GM23338 (cell line): Measurements from ENCODE around the gene CD34. TPM values are rescaled to one million over a fixed set of nuclear protein-coding genes. Genes with fewer than 3 reads are reported as not detected.

ENCODE experiments used
- ATAC-seq: fragments of 200-7000 bp; cut with Tn5 transposase; 3 replicates; pipeline ENCODE4 v1.9.1; 2020
- DNase-seq: peaks from one replicate; pipeline ENCODE4 v3.0.0-alpha.2; 2015; ENCODE audit warnings: low spot score
- H2AFZ ChIP-seq: fragments of 200-600 bp; sonication (generic); 2 replicates; pipeline ENCODE4 v1.8.0; 2016; ENCODE audit warnings: antibody characterized with exemption, mild to moderate bottlenecking, moderate library complexity
- H3F3A ChIP-seq: fragments of 200-600 bp; sonication (generic); replicated peaks from 2 replicates; pipeline ENCODE4 v1.8.0; 2017; ENCODE audit warnings: antibody characterized with exemption, mixed run types, low read depth
- H3K27ac ChIP-seq: fragments of 200-600 bp; sonication (generic); 2 replicates; pipeline ENCODE4 v1.6.1; 2016; ENCODE audit warnings: low read depth
- H3K27me3 ChIP-seq: fragments of 200-600 bp; sonication (generic); 2 replicates; pipeline ENCODE4 v1.8.0; 2016; ENCODE audit warnings: mild to moderate bottlenecking, mixed run types, moderate library complexity; ENCODE audit not compliant: insufficient read depth
- H3K36me3 ChIP-seq: fragments of 200-600 bp; sonication (generic); 2 replicates; pipeline ENCODE4 v1.8.0; 2016; ENCODE audit warnings: mild to moderate bottlenecking; ENCODE audit not compliant: insufficient read depth
- H3K4me1 ChIP-seq: fragments of 200-600 bp; sonication (generic); 2 replicates; pipeline ENCODE4 v1.8.0; 2016; ENCODE audit warnings: mild to moderate bottlenecking, moderate library complexity; ENCODE audit not compliant: insufficient read depth
- H3K4me2 ChIP-seq: fragments of 200-600 bp; sonication (generic); 2 replicates; pipeline ENCODE4 v1.7.1; 2017; ENCODE audit warnings: mixed run types
- H3K4me3 ChIP-seq: fragments of 200-600 bp; sonication (generic); 2 replicates; pipeline ENCODE4 v1.6.1; 2016; ENCODE audit warnings: mixed run types
- H3K79me2 ChIP-seq: fragments of 200-600 bp; sonication (generic); replicated peaks from 2 replicates; pipeline ENCODE4 v1.8.0; 2017; ENCODE audit warnings: mild to moderate bottlenecking; ENCODE audit not compliant: insufficient read depth
- H3K9me2 ChIP-seq: fragments of 200-600 bp; sonication (generic); 2 replicates; pipeline ENCODE4 v1.8.0; 2017; ENCODE audit not compliant: insufficient read depth
- H4K20me1 ChIP-seq: fragments of 200-600 bp; sonication (generic); replicated peaks from 2 replicates; pipeline ENCODE4 v1.8.0; 2017; ENCODE audit warnings: mild to moderate bottlenecking; ENCODE audit not compliant: insufficient read depth
- H3K27ac Mint-ChIP-seq: 2 replicates; pipeline ENCODE4 v1.8.0; 2020; ENCODE audit warnings: inconsistent platforms, mild to moderate bottlenecking, moderate library complexity, mixed read lengths
- H3K27me3 Mint-ChIP-seq: 3 replicates; pipeline ENCODE4 v1.8.0; 2022; ENCODE audit warnings: low read depth, mild to moderate bottlenecking, moderate library complexity, mixed read lengths, inconsistent platforms; ENCODE audit not compliant: insufficient read depth, poor library complexity
- H3K36me3 Mint-ChIP-seq: 3 replicates; pipeline ENCODE4 v1.8.0; 2021; ENCODE audit warnings: low read depth, mild to moderate bottlenecking, inconsistent platforms, moderate library complexity, mixed read lengths
- H3K4me1 Mint-ChIP-seq: 3 replicates; pipeline ENCODE4 v1.8.0; 2020; ENCODE audit warnings: mild to moderate bottlenecking, inconsistent platforms, mixed read lengths
- H3K4me3 Mint-ChIP-seq: 3 replicates; pipeline ENCODE4 v1.8.0; 2021; ENCODE audit warnings: moderate library complexity, mild to moderate bottlenecking, inconsistent platforms, mixed read lengths
- H3K9me3 Mint-ChIP-seq: 3 replicates; pipeline ENCODE4 v1.8.0; 2020; ENCODE audit warnings: moderate library complexity, mild to moderate bottlenecking, inconsistent platforms, mixed read lengths
- CREB1 ChIP-seq: fragments of 250-450 bp; sonication (Bioruptor Pico); IDR thresholded peaks from 2 replicates; pipeline ENCODE4 v1.5.0; 2020; ENCODE audit warnings: low read depth, mild to moderate bottlenecking, moderate library complexity
- EZH2 ChIP-seq: fragments of 200-600 bp; sonication (generic); IDR thresholded peaks from one replicate; pipeline ENCODE4 v1.8.0; 2017; ENCODE audit warnings: antibody characterized with exemption, mild to moderate bottlenecking, low read depth; ENCODE audit not compliant: unreplicated experiment
- EZH2phosphoT487 ChIP-seq: fragments of 200-600 bp; sonication (generic); IDR thresholded peaks from one replicate; pipeline ENCODE4 v1.8.1; 2018; ENCODE audit warnings: antibody characterized with exemption; ENCODE audit not compliant: unreplicated experiment
- JUNB ChIP-seq: IDR thresholded peaks from one replicate; pipeline ENCODE4 v1.6.1; 2016; ENCODE audit warnings: antibody characterized with exemption; ENCODE audit not compliant: unreplicated experiment
- NANOG ChIP-seq: IDR thresholded peaks from 2 replicates; pipeline ENCODE4 v1.6.1; 2016; ENCODE audit warnings: antibody characterized with exemption, borderline replicate concordance
- POLR2AphosphoS5 ChIP-seq: IDR thresholded peaks from 2 replicates; pipeline ENCODE4 v1.6.1; 2016; ENCODE audit warnings: antibody characterized with exemption, low read depth
- STAT1 ChIP-seq: IDR thresholded peaks from one replicate; pipeline ENCODE4 v1.6.1; 2016; ENCODE audit warnings: antibody characterized with exemption; ENCODE audit not compliant: unreplicated experiment
- ZNF114 ChIP-seq: fragments of 250-450 bp; sonication (Bioruptor Pico); IDR thresholded peaks from 2 replicates; pipeline ENCODE4 v1.5.0; 2020; ENCODE audit warnings: mild to moderate bottlenecking, moderate library complexity
- long read RNA-seq: library from polyadenylated mRNA; unstranded; transcript quantifications from one replicate; pipeline ENCODE4 v2.0.0, GENCODE V29; 2020; ENCODE audit not compliant: unreplicated experiment
- polyA plus RNA-seq: library from polyadenylated mRNA; unstranded; fragments of >200 nt; fragmentation: Nextera tagmentation; extraction: Ambion mirVana; gene quantifications from 2 replicates; pipeline ENCODE4 v1.2.1, GENCODE V29; 2016
- total RNA-seq: library from RNA; depleted of rRNA; stranded (reverse); fragments of >200 nt; shearing (Covaris generic); gene quantifications from 2 replicates; pipeline ENCODE4 v1.2.3, GENCODE V29; 2014; rRNA removed
- TF ChIP-seq, protein P1 (sequence below): IDR thresholded peaks from 2 replicates; pipeline ENCODE4 v1.6.1; 2016; ENCODE audit warnings: antibody characterized with exemption
- TF ChIP-seq, protein P2 (sequence below): IDR thresholded peaks from one replicate; pipeline ENCODE4 v1.6.1; 2018; ENCODE audit warnings: antibody characterized with exemption; ENCODE audit not compliant: unreplicated experiment

Gene CD34, protein sequence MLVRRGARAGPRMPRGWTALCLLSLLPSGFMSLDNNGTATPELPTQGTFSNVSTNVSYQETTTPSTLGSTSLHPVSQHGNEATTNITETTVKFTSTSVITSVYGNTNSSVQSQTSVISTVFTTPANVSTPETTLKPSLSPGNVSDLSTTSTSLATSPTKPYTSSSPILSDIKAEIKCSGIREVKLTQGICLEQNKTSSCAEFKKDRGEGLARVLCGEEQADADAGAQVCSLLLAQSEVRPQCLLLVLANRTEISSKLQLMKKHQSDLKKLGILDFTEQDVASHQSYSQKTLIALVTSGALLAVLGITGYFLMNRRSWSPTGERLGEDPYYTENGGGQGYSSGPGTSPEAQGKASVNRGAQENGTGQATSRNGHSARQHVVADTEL
- total RNA-seq, result 0.07 and 0.23 TPM in 2 replicates
- polyA plus RNA-seq, result 0.09 and 0.18 TPM in 2 replicates
- long read RNA-seq, result 0 reads

DNA sequence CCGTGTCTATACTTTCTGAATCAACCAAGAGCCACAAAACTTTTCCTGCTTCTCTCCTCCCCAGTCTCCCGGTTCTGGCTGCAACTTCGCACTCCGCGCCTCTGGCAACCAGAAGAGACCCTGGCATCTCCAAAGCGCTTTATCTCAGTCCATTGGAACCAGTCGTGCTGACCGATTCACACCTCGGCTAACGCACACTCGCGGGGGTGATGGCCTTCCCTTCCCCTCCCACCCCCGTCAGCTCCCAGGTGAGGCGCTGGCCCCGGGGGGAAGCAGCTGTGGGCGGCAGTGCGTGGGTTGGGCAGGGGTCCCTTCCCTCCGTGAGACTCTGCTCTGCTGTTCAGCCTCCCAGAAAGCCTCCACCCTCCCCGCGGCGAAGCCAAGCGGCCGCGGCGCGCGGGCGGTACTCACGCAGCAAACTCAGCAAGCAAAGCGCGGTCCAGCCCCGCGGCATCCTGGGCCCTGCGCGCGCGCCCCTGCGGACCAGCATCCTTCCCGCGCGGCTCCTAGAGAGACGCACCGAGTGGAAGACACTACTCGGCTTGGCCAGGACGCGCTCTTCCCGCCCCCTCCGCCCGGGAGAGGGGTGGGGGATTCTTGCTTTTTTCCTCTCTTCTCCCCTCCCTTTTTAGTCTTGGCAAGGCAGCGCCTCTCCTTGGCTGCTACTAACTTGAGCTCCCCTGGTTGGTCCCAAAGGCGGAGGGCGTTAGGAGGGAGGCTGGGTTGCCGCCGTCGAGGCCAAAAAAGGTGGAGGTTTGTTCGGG is at the start of gene CD34:
TSS of gene CD34 (minus strand) at position 535 of the 764 bp plus-strand sequence. CDS start at position 490, 45 bp downstream.
- Histone ChIP-seq H3K27ac (no peak within 1 kb of the TSS), H3K4me1 (0 out of 2 replicates have a peak, but pooled peaks cover 3% of the 10 kb centered on the region), H3K27me3 (peaks cover 46% of the 10 kb centered on the region), H3K4me3 (peak within 1 kb of the TSS; percentile 65), H3K79me2 (no peaks in the 10 kb centered on the region), H3K4me2 (peak within 1 kb of the TSS; percentile 89), H3F3A (no peaks in the 10 kb centered on the region), H3K36me3 (no peaks in the 10 kb centered on the region), H4K20me1 (no peaks in the 10 kb centered on the region), H3K9me2 (no peaks in the 10 kb centered on the region; the same call in 1 of the 2 replicates), H2AFZ (peak within 1 kb of the TSS; percentile 99)
- ATAC-seq (peak; percentile 92), DNase-seq (peak; percentile 73)
- Mint-ChIP-seq H3K4me3 (peak within 1 kb of the TSS; percentile 68), H3K9me3 (no peaks in the 10 kb centered on the region; the same call in 2 of the 3 replicates), H3K27me3 (peaks cover 22% of the 10 kb centered on the region), H3K27ac (no peak within 1 kb of the TSS), H3K36me3 (no peaks in the 10 kb centered on the region), H3K4me1 (peaks cover 8% of the 10 kb centered on the region)
- TF ChIP-seq EZH2 (peak; percentile 13), NANOG (no peak), JUNB (no peak)

DNA sequence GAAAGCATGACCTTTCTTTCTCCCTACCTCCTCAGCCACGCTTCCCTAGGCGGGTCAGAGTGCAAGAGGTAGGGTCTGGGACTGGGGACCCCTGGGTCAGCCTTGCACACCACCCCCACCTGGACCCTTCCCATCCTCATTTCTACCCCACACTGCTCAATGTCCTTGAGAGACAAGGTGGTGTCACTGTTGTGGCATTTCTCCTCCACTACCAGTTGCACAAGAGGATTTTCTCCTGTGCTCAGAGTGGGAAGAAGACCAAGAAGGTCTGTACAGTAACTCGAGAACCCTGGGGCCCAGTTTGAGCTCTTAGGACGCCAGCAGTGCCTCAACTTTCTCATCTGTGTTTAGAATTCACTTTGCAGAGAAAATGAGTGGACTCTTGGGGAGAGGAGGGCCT is 49.4 kb upstream of the CD34 start:
- H3K27me3 Mint-ChIP-seq, result peaks cover 53% of the 10 kb centered on the region
- Histone ChIP-seq H3K9me2 (no peaks in the 10 kb centered on the region), H3K4me2 (no peak overlapping the region), H2AFZ (no peak overlapping the region; the same call in 1 of the 2 replicates), H4K20me1 (no peaks in the 10 kb centered on the region), H3F3A (no peaks in the 10 kb centered on the region), H3K27me3 (peaks cover 85% of the 10 kb centered on the region), H3K4me1 (peaks cover 17% of the 10 kb centered on the region; the same call in 1 of the 2 replicates), H3K79me2 (no peaks in the 10 kb centered on the region), H3K36me3 (no peaks in the 10 kb centered on the region), H3K27ac (no peak overlapping the region), H3K4me3 (no peak overlapping the region)
- TF ChIP-seq STAT1 (no peak), ZNF114 (CRISPR knock-in tag) (no peak), EZH2phosphoT487 (no peak), POLR2AphosphoS5 (no peak), NANOG (no peak), CREB1 (CRISPR knock-in tag) (no peak), JUNB (no peak)
- TF ChIP-seq, protein P1, sequence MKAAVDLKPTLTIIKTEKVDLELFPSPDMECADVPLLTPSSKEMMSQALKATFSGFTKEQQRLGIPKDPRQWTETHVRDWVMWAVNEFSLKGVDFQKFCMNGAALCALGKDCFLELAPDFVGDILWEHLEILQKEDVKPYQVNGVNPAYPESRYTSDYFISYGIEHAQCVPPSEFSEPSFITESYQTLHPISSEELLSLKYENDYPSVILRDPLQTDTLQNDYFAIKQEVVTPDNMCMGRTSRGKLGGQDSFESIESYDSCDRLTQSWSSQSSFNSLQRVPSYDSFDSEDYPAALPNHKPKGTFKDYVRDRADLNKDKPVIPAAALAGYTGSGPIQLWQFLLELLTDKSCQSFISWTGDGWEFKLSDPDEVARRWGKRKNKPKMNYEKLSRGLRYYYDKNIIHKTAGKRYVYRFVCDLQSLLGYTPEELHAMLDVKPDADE, result no peak
- TF ChIP-seq, protein P2, sequence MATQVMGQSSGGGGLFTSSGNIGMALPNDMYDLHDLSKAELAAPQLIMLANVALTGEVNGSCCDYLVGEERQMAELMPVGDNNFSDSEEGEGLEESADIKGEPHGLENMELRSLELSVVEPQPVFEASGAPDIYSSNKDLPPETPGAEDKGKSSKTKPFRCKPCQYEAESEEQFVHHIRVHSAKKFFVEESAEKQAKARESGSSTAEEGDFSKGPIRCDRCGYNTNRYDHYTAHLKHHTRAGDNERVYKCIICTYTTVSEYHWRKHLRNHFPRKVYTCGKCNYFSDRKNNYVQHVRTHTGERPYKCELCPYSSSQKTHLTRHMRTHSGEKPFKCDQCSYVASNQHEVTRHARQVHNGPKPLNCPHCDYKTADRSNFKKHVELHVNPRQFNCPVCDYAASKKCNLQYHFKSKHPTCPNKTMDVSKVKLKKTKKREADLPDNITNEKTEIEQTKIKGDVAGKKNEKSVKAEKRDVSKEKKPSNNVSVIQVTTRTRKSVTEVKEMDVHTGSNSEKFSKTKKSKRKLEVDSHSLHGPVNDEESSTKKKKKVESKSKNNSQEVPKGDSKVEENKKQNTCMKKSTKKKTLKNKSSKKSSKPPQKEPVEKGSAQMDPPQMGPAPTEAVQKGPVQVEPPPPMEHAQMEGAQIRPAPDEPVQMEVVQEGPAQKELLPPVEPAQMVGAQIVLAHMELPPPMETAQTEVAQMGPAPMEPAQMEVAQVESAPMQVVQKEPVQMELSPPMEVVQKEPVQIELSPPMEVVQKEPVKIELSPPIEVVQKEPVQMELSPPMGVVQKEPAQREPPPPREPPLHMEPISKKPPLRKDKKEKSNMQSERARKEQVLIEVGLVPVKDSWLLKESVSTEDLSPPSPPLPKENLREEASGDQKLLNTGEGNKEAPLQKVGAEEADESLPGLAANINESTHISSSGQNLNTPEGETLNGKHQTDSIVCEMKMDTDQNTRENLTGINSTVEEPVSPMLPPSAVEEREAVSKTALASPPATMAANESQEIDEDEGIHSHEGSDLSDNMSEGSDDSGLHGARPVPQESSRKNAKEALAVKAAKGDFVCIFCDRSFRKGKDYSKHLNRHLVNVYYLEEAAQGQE, result no peak
- no peaks in the 10 kb centered on the region for H3K9me3 Mint-ChIP-seq
- DNase-seq (no peak), ATAC-seq (no peak)
- peak overlapping the region; percentile 75; the same call in 2 of the 3 replicates for H3K4me3 Mint-ChIP-seq
- no peak overlapping the region for H3K27ac Mint-ChIP-seq
- H3K4me1 Mint-ChIP-seq, result peaks cover 14% of the 10 kb centered on the region
- H3K36me3 Mint-ChIP-seq, result no peaks in the 10 kb centered on the region
